Astrocyte of the cerebellum (primary cell): ENCODE data around the gene PIGBOS1.

Experiments
- DNase-seq: peaks from one replicate; pipeline ENCODE4 v3.0.0-alpha.2; 2011; ENCODE audit warnings: low read depth
- H3K4me3 ChIP-seq: 2 replicates; pipeline ENCODE4 v1.5.1; 2011; ENCODE audit warnings: mild to moderate bottlenecking, low read depth, low read length, moderate library complexity
- in situ Hi-C: cut with HindIII; loops from 2 replicates; pipeline ENCODE4 v1.10.0; 2017; ENCODE audit warnings: low sequenced_read_pairs
- TF ChIP-seq, protein P1 (sequence below): IDR thresholded peaks from 2 replicates; pipeline ENCODE4 v1.5.1; 2012; ENCODE audit warnings: low read length, low read depth, moderate library complexity, mild to moderate bottlenecking; ENCODE audit errors: missing control alignments

Gene PIGBOS1

GRCh38 chr15:55343168-55343567, 24.2 kb upstream of the PIGBOS1 start:
- TF ChIP-seq, protein P1, sequence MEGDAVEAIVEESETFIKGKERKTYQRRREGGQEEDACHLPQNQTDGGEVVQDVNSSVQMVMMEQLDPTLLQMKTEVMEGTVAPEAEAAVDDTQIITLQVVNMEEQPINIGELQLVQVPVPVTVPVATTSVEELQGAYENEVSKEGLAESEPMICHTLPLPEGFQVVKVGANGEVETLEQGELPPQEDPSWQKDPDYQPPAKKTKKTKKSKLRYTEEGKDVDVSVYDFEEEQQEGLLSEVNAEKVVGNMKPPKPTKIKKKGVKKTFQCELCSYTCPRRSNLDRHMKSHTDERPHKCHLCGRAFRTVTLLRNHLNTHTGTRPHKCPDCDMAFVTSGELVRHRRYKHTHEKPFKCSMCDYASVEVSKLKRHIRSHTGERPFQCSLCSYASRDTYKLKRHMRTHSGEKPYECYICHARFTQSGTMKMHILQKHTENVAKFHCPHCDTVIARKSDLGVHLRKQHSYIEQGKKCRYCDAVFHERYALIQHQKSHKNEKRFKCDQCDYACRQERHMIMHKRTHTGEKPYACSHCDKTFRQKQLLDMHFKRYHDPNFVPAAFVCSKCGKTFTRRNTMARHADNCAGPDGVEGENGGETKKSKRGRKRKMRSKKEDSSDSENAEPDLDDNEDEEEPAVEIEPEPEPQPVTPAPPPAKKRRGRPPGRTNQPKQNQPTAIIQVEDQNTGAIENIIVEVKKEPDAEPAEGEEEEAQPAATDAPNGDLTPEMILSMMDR, result no peak
- in situ Hi-C loops, result no loop called here
- no peak for DNase-seq
- H3K4me3 ChIP-seq, result no peak overlapping the region

- in situ Hi-C loops, result no loop called here
- no peak overlapping the region for H3K4me3 ChIP-seq
- TF ChIP-seq, protein P1, result no peak
- no peak for DNase-seq
These were observed 18.2 kb upstream of the PIGBOS1 start for GRCh38 chr15:55337160-55337559.

- no peak overlapping the region for H3K4me3 ChIP-seq
- TF ChIP-seq, protein P1, result no peak
- no peak for DNase-seq
- in situ Hi-C loops, result no loop called here
These were observed 16.1 kb upstream of the PIGBOS1 start for GRCh38 chr15:55334997-55335396.

GRCh38 chr15:55334371-55334770, 15.4 kb upstream of the PIGBOS1 start:
- no peak overlapping the region for H3K4me3 ChIP-seq
- in situ Hi-C loops, result no loop called here
- TF ChIP-seq, protein P1, result no peak
- DNase-seq, result no peak

DNA sequence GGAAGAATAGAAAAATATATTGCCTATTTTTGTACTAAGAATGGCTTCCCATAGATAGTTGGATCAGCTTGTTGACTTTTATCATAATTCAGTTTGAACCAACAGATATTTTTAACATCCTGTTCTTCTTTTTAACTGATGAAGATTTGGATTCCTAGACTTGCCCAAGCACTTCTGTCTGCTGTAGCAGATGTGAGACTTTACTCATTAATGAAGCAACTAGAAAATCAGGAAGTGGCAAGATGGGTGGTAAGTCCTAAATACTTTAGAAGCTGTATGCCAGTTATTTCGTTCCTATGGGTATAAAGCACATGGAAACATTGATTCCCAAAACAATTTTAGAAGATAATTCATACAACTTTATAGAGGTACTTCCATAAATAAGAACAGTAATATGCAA, 8.5 kb upstream of the PIGBOS1 start:
- in situ Hi-C loops, result no loop called here
- H3K4me3 ChIP-seq, result no peak overlapping the region
- DNase-seq, result no peak
- TF ChIP-seq, protein P1, result no peak

GRCh38 chr15:55322467-55322866, 3.5 kb upstream of the PIGBOS1 start:
- no peak overlapping the region for H3K4me3 ChIP-seq
- in situ Hi-C loops, result no loop called here
- TF ChIP-seq, protein P1, result no peak
- DNase-seq, result no peak

GRCh38 chr15:55320963-55321362, 2.0 kb upstream of the PIGBOS1 start:
- in situ Hi-C loops, result no loop called here
- TF ChIP-seq, protein P1, result no peak
- no peak overlapping the region for H3K4me3 ChIP-seq
- DNase-seq, result no peak
